ACHN (cell line): ENCODE data around the gene FBXW5.

ENCODE experiments used
- DNase-seq: peaks from one replicate; pipeline ENCODE4 v3.0.0-alpha.2; 2015
- in situ Hi-C: cut with HindIII; loops from 2 replicates; pipeline ENCODE4 v1.10.0; 2017; ENCODE audit warnings: low sequenced_read_pairs, low pct_ligation_motif_present, low pct_unique_long_range_greater_than_20kb

The FBXW5 gene

GRCh38 chr9:136964171-136964689 lies 19.7 kb upstream of the FBXW5 start:
- no peak for DNase-seq
- in situ Hi-C loops, result no loop called here

- DNase-seq, result no peak
- in situ Hi-C loops, result no loop called here
Observed at GRCh38 chr9:136963751-136964150, 19.2 kb upstream of the FBXW5 start.

DNA sequence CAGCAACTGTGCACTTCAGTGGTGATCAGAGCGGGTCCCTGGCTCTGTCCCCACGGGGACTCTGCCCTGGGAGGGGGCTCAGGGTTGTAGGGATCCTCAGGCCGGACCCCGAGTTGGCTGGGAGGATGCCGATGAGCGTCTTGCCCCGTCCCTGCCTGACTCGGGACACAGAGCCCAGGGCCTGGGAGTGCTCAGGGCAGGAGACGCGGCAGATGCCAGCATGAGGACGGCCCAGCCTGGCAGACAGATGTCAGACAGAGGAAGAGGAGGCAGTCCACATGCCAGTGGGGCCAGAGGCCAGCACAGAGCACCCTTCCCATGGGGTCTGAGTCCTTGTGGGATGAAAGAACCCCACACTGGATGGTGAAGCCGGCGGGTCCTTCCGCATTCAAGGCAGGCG lies 18.8 kb upstream of the FBXW5 start:
- no peak for DNase-seq
- in situ Hi-C loops, result no loop called here

GRCh38 chr9:136962701-136963248 lies 18.2 kb upstream of the FBXW5 start:
- DNase-seq, result no peak
- in situ Hi-C loops, result no loop called here

GRCh38 chr9:136962163-136962562 lies 17.6 kb upstream of the FBXW5 start:
- no peak for DNase-seq
- in situ Hi-C loops, result no loop called here

DNA sequence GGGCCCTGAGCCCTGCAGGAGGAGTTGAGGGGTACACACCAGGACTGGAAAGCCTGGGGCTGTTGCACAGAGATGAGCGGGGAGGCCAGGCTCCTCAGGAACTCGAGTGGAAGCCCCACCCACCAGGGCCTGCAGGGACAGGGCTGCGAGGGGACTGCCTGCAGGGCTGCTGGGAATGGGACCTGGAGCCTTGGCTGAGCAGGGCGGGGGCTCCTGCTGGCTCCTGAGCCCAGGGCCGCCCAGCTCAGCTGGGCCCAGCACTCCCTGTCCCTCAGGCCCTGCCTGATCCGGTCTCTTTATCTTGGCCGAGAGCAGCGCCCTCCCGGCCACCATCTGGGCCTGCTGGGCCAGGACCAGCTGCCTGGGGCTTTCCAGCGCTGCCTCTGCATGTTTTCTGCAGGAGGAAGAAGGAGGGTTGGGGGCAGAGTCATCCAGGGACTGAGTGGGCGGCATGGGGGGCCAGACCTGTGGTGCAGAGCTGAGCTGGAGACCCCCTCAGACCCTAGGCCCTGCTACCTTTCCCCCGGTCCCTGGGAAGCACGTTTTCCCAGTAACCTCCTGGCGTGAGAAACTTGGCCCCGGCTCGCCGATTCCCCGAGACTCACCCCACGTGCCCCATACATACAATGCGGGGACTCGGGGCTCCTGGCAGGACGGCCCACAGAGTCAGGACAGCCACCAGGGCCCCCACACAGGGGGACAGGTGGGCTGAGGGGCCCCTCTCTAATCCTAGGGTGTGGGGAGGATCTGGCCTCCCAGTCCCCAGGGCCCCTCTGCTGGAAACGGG lies 16.9 kb upstream of the FBXW5 start:
- in situ Hi-C loops, result no loop called here
- no peak for DNase-seq

GRCh38 chr9:136960938-136961275 lies 16.4 kb upstream of the FBXW5 start:
- DNase-seq, result no peak
- in situ Hi-C loops, result no loop called here

- in situ Hi-C loops, result no loop called here
- no peak for DNase-seq
Observed at GRCh38 chr9:136960212-136960937, 15.8 kb upstream of the FBXW5 start.

GRCh38 chr9:136958898-136959850 lies 14.6 kb upstream of the FBXW5 start:
- in situ Hi-C loops, result no loop called here
- no peak for DNase-seq

GRCh38 chr9:136958473-136958872 lies 13.9 kb upstream of the FBXW5 start:
- in situ Hi-C loops, result no loop called here
- DNase-seq, result no peak

- in situ Hi-C loops, result no loop called here
- no peak for DNase-seq
Observed at GRCh38 chr9:136957901-136958300, 13.4 kb upstream of the FBXW5 start.

GRCh38 chr9:136957461-136957860 lies 12.9 kb upstream of the FBXW5 start:
- no peak for DNase-seq
- in situ Hi-C loops, result no loop called here

GRCh38 chr9:136956604-136957003 lies 12.1 kb upstream of the FBXW5 start:
- in situ Hi-C loops, result no loop called here

GRCh38 chr9:136955943-136956335 lies 11.4 kb upstream of the FBXW5 start:
- in situ Hi-C loops, result no loop called here
- no peak for DNase-seq

More at GRCh38 chr9:136956604-136957003, 12.1 kb upstream of the FBXW5 start:
- no peak for DNase-seq

DNA sequence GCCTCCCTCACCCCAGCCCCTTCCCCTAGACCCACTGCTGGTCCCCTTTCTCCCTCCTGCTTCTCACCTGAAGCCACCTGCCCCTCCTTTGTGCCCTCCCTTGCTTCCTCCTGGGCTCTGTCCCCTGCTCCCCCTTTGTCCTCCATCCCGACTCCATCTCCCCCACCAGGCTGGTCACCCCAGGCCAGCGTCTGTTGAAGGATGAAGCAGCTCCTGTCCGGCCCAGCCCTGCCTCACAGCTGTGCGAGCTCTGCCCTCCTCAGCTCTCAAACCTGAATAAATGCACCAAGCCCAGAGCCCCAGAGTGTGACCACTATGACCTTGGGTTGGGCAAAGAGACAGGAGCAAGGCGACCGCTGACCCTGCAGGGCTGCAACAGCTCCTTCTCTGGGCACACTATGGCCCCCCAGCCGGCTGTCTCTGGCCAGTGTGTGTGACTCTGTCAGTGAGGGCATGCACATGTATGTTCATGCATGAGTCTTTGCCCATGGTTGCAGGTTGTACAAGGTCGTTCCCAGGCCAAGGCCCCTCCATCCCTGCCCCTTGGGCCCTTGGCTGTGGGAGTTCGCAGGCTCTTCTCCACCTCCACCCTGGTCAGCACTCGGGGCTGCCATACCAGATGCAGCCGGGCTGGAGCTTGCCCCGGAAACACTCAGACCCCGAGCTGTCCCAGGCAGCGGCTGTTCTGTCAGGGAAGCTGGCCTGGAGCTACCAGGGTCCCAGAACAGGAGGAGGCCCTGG lies 10.8 kb upstream of the FBXW5 start:
- no peak for DNase-seq
- in situ Hi-C loops, result no loop called here

- in situ Hi-C loops, result no loop called here
- no peak for DNase-seq
Observed at GRCh38 chr9:136954270-136955083, 9.9 kb upstream of the FBXW5 start.

DNA sequence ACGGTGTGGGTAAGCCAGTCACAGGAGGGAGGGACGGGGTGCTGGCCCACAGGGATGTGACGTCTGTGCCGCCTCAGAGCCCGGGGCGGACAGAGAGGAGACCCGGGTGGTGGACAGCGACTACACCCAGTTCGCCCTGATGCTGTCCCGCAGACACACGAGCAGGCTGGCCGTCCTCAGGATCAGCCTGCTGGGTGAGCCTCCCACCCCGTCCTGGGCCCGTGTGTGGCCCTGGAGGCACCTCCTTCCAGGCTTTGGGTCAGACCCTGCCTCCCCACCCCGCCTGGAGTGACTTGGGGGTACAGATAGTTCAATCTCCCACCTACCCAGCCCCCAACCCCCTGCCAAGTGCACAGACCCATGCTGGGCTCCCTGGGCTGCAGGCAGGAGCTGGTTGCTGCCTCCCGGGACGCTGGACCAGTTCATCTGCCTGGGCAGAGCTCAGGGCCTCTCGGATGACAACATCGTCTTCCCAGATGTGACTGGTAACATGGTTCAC lies 9.3 kb upstream of the FBXW5 start:
- in situ Hi-C loops, result no loop called here
- DNase-seq, result no peak
